Endothelial cell of umbilical vein (primary cell): ENCODE measurements around the gene MYL3. TPM values are rescaled to one million over a fixed set of nuclear protein-coding genes. Genes with fewer than 3 reads are reported as not detected.

Experiments used
- BruUV-seq: library from RNA; stranded (reverse); fragments of 400-500 nt; replicated peaks from 2 replicates; lab custom pipeline; 2021; lab: Mats Ljungman, UMichigan
- CTCF ChIA-PET: fragments of 300-600, 350-600 bp; sonication (Branson Sonifier 250); formaldehyde crosslinking; loops from one replicate; lab custom pipeline; 2021; ENCODE audit warnings: antibody characterized with exemption, inconsistent platforms; lab: Charles Lee
- POLR2A ChIA-PET: fragments of 300-600, 350-600 bp; sonication (Branson Sonifier 250); formaldehyde crosslinking; loops from one replicate; lab custom pipeline; 2021; ENCODE audit warnings: antibody characterized with exemption, inconsistent platforms; lab: Charles Lee
- DNase-seq: peaks from one replicate; pipeline ENCODE4 v3.0.0-alpha.2; 2011; ENCODE audit warnings: low read depth, low spot score
- FAIRE-seq: peaks from 2 replicates; lab custom pipeline; 2011; peaks lifted over from hg19 to GRCh38; lab: Jason Lieb, UNC
- H2AFZ ChIP-seq: 2 replicates; pipeline ENCODE4 v1.6.0; 2012; ENCODE audit warnings: low read depth, low read length, control low read depth, inconsistent platforms
- H3K27ac ChIP-seq: 2 replicates; pipeline ENCODE4 v1.5.1; 2011; ENCODE audit warnings: low read depth, mild to moderate bottlenecking, control low read depth, low read length, moderate library complexity; ENCODE audit not compliant: insufficient read depth
- H3K27me3 ChIP-seq, 2 experiments: 2 replicates each; pipeline versions ENCODE4 v1.6.0 to v1.6.1; 2011; ENCODE audit warnings: low read length in 2 of 2, mixed read lengths in 1 of 2; ENCODE audit not compliant: control insufficient read depth in 2 of 2, insufficient read depth in 2 of 2
- H3K36me3 ChIP-seq, 2 experiments: 2 replicates in 1 of 2; 3 replicates in 1 of 2; pipeline ENCODE4 v1.5.1; 2011; ENCODE audit warnings: low read length in 2 of 2, mild to moderate bottlenecking in 1 of 2, moderate library complexity in 1 of 2; ENCODE audit not compliant: control insufficient read depth in 2 of 2, insufficient read depth in 2 of 2; ENCODE audit errors: extremely low read depth in 1 of 2
- H3K4me1 ChIP-seq: 3 replicates; pipeline ENCODE4 v1.5.1; 2011; ENCODE audit warnings: mild to moderate bottlenecking, low read length; ENCODE audit not compliant: control insufficient read depth, insufficient read depth; ENCODE audit errors: extremely low read depth
- H3K4me2 ChIP-seq: 2 replicates; pipeline ENCODE4 v1.6.1; 2011; ENCODE audit warnings: low read length, control low read depth, mixed read lengths; ENCODE audit not compliant: insufficient read depth
- H3K4me3 ChIP-seq, 3 experiments: fragments of 200-600 bp in 1 of 3; sonication (generic), shearing (Covaris generic) in 1 of 3; replicated peaks in 1 of 3; 2 replicates each; pipeline ENCODE4 v1.5.1; 2011 to 2016; ENCODE audit warnings: control low read depth in 3 of 3, low read length in 3 of 3, mild to moderate bottlenecking in 2 of 3, inconsistent platforms in 1 of 3, low read depth in 1 of 3, moderate library complexity in 1 of 3; ENCODE audit not compliant: insufficient read depth in 1 of 3
- H3K79me2 ChIP-seq: 2 replicates; pipeline ENCODE4 v1.6.0; 2012; ENCODE audit warnings: low read length, inconsistent platforms; ENCODE audit not compliant: control insufficient read depth, insufficient read depth
- H3K9ac ChIP-seq: replicated peaks from 2 replicates; pipeline ENCODE3; 2011; ENCODE audit warnings: low read length, control low read depth; ENCODE audit not compliant: insufficient read depth; ENCODE audit errors: extremely low read depth
- H3K9me1 ChIP-seq: replicated peaks from 3 replicates; pipeline ENCODE4 v1.6.0; 2011; ENCODE audit warnings: mild to moderate bottlenecking, low read length; ENCODE audit not compliant: control insufficient read depth, insufficient read depth; ENCODE audit errors: extremely low read depth
- H3K9me3 ChIP-seq: replicated peaks from 2 replicates; pipeline ENCODE4 v1.5.1; 2012; ENCODE audit warnings: low read length, inconsistent platforms; ENCODE audit not compliant: control insufficient read depth, insufficient read depth
- H4K20me1 ChIP-seq: replicated peaks from 2 replicates; pipeline ENCODE3; 2011; ENCODE audit warnings: mild to moderate bottlenecking, low read length; ENCODE audit not compliant: control insufficient read depth, insufficient read depth; ENCODE audit errors: extremely low read depth
- EZH2 ChIP-seq: IDR thresholded peaks from 2 replicates; pipeline ENCODE4 v1.6.1; 2012; ENCODE audit warnings: borderline replicate concordance, low read depth, mild to moderate bottlenecking, moderate library complexity, low read length, inconsistent platforms; ENCODE audit not compliant: severe bottlenecking
- FOS ChIP-seq: IDR thresholded peaks from 2 replicates; pipeline ENCODE4 v1.6.1; 2011; ENCODE audit warnings: mild to moderate bottlenecking, low read length, moderate library complexity, borderline replicate concordance; ENCODE audit not compliant: insufficient read depth
- GATA2 ChIP-seq: IDR thresholded peaks from 2 replicates; pipeline ENCODE4 v1.7.0; 2011; ENCODE audit warnings: low read depth, mild to moderate bottlenecking, moderate library complexity, mixed read lengths, low read length; ENCODE audit not compliant: insufficient read length, insufficient read depth
- JUN ChIP-seq: IDR thresholded peaks from 2 replicates; pipeline ENCODE4 v1.6.1; 2011; ENCODE audit warnings: borderline replicate concordance, low read depth; ENCODE audit not compliant: insufficient read length, insufficient read depth
- dilution Hi-C: fragments of 300-500 bp; cut with MboI; formaldehyde crosslinking; loops from one replicate; pipeline ENCODE4 v1.15.0; 2019; ENCODE audit warnings: low sequenced_read_pairs; ENCODE audit not compliant: extremely low pct_ligation_motif_present
- intact Hi-C: fragments of 100-400 bp; cut with micrococcal nuclease; formaldehyde crosslinking; loops from one replicate; pipeline ENCODE4 v1.10.0; 2022
- polyA plus RNA-seq, 4 experiments: library from polyadenylated mRNA; depleted of rRNA in 3 of 4; stranded (reverse) in 3 of 4; unstranded in 1 of 4; fragments of >200 nt; gene quantifications; 2 replicates each; pipeline versions ENCODE4 v1.2.1 to v1.2.3, GENCODE V29; 2011 to 2012; ENCODE audit warnings: missing spikeins in 1 of 4
- total RNA-seq: library from RNA; stranded (reverse); gene quantifications from 2 replicates; pipeline ENCODE4 v1.2.3, GENCODE V29; 2021
- TF ChIP-seq, protein P1 (sequence below), 2 donors: IDR thresholded peaks; 1 replicate in 1 of 2; 2 replicates in 1 of 2; pipeline ENCODE4 v1.5.1; 2011; ENCODE audit warnings: low read length in 2 of 2, mild to moderate bottlenecking in 2 of 2, moderate library complexity in 2 of 2, control low read depth in 1 of 2, inconsistent platforms in 1 of 2, low read depth in 1 of 2; ENCODE audit not compliant: insufficient read depth in 1 of 2; ENCODE audit errors: extremely low read depth in 1 of 2

Gene MYL3
- total and polyA plus RNA-seq, 2 donors (not counting 3 experiments of a cell fraction or from before 2014, with no cell fraction given), result not detected

DNA sequence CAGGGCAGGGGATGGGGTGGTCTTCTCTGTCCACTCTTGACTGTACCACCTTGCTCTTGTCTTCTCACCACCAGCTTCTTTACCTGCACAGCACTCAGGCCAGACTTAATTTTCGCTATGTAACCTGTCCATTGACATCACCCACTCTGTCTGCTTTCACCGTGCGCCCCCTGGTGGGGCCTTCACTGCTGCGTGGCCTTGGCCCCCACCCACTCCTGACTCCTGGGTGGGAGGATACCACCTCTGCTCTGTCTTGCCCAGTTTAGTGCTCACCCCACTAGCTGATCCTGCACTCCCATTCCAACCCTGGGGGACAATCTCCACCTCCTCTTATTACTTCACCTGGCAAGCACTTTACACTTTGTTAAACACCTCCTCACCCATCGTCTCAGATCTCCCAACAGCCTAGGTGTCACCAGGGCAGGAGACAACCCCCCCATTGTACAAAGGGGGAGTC lies 32.0 kb upstream of the MYL3 start:
- H4K20me1 ChIP-seq, result no peaks in the 10 kb centered on the region
- no peaks in the 10 kb centered on the region for H3K36me3 ChIP-seq
- H3K4me2 ChIP-seq, result no peak overlapping the region
- H3K4me1 ChIP-seq, result peaks cover 6% of the 10 kb centered on the region
- no peaks in the 10 kb centered on the region for H3K27me3 ChIP-seq
- H3K9me1 ChIP-seq, result no peaks in the 10 kb centered on the region
- DNase-seq (peak; percentile 56), FAIRE-seq (peak; percentile 54)
- no peaks in the 10 kb centered on the region for H3K9me3 ChIP-seq
- intact Hi-C loops (loop anchor here (1.0 to 10.0 kb wide), 3 partner anchors 29 to 410 kb away; no protein-coding TSS in a partner anchor), dilution Hi-C loops (no loop called here)
- no peak overlapping the region for H2AFZ ChIP-seq
- CTCF ChIA-PET, result interaction anchor here (0.6 to 4.4 kb wide), 22 partner anchors 10 to 231 kb away, joined by 3 to 31 read pairs (median 4); partner anchors contain the start of gene PTH1R
- no peak for TF ChIP-seq GATA2
- TF ChIP-seq EZH2, result no peak
- no peak for TF ChIP-seq FOS
- no peak for TF ChIP-seq JUN
- TF ChIP-seq, protein P1, sequence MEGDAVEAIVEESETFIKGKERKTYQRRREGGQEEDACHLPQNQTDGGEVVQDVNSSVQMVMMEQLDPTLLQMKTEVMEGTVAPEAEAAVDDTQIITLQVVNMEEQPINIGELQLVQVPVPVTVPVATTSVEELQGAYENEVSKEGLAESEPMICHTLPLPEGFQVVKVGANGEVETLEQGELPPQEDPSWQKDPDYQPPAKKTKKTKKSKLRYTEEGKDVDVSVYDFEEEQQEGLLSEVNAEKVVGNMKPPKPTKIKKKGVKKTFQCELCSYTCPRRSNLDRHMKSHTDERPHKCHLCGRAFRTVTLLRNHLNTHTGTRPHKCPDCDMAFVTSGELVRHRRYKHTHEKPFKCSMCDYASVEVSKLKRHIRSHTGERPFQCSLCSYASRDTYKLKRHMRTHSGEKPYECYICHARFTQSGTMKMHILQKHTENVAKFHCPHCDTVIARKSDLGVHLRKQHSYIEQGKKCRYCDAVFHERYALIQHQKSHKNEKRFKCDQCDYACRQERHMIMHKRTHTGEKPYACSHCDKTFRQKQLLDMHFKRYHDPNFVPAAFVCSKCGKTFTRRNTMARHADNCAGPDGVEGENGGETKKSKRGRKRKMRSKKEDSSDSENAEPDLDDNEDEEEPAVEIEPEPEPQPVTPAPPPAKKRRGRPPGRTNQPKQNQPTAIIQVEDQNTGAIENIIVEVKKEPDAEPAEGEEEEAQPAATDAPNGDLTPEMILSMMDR (IDR thresholded peaks at IDR 0.05; ENCODE audit: extremely low read depth in 1 of 2, insufficient read depth in 1 of 2, low read depth in 1 of 2, low read length in 2 of 2), result peak; percentile 77 to 89
- no peak overlapping the region for H3K4me3 ChIP-seq
- BruUV-seq, result no TSS peak
- H3K79me2 ChIP-seq, result no peaks in the 10 kb centered on the region
- POLR2A ChIA-PET, result interaction anchor here (0.6 kb wide), 1 partner anchor 78 kb away, joined by 3 read pairs; no protein-coding TSS in a partner anchor
- H3K9ac ChIP-seq, result no peak overlapping the region
- no peak overlapping the region for H3K27ac ChIP-seq
